A549 treated with CpdA at 1 μM for 4 hours (cell line): ENCODE results near the gene TERC. TPM values are rescaled to one million over a fixed set of nuclear protein-coding genes. Genes with fewer than 3 reads are reported as not detected.

Experiments used
- total RNA-seq: library from RNA; stranded (reverse); fragments of 200-300 nt; extraction: Qiagen RNA extraction; gene quantifications from 5 replicates; pipeline ENCODE4 v1.2.3, GENCODE V29; 2022; ENCODE audit warnings: low read depth

Gene TERC
- 0.16 TPM in 1 of 5 replicates, not detected in the others for total RNA-seq

GRCh38 chr3:169764882-169765612, at the start of gene TERC:
TERC (minus strand) TSS chr3:169765060.

GRCh38 chr3:169812332-169813235, 47.7 kb upstream of the TERC start, which contains the start of the genes LRRC34 and LRRIQ4:
LRRC34 (minus strand) TSS chr3:169812904; CDS start chr3:169812548, 356 bp downstream.
LRRIQ4 (plus strand) TSS chr3:169812870; CDS start chr3:169821922, 9,052 bp downstream.

GRCh38 chr3:169772897-169773816, 8.3 kb upstream of the TERC start, which contains the start of gene MYNN:
MYNN (plus strand) TSS chr3:169773396; CDS start chr3:169774296, 900 bp downstream.

GRCh38 chr3:169769287-169770181, 4.7 kb upstream of the TERC start, which contains the start of gene ACTRT3:
ACTRT3 (minus strand) TSS chr3:169769561; CDS start chr3:169769520, 41 bp downstream.

Other genes starting within 250 kb of the TERC start
- 0.01 to 0.05 TPM in 2 of 5 replicates, not detected in the others for gene MECOM, start 101.3 kb downstream of the TERC start, total RNA-seq
- 2.6 to 3.1 TPM (median 2.8 TPM) in 5 replicates for gene ACTRT3, start 4.5 kb upstream of the TERC start, total RNA-seq
- 8.7 to 11.4 TPM (median 9.6 TPM) in 5 replicates for gene MYNN, start 8.3 kb upstream of the TERC start, total RNA-seq
- not detected in 5 replicates for gene LRRIQ4, start 47.8 kb upstream of the TERC start, total RNA-seq
- gene LRRC34, start 47.8 kb upstream of the TERC start, total RNA-seq = not detected in 5 replicates
- gene LRRC31, start 104.9 kb upstream of the TERC start, total RNA-seq = 0.02 TPM in 1 of 5 replicates, not detected in the others
- not detected in 5 replicates for gene SAMD7, start 146.5 kb upstream of the TERC start, total RNA-seq
- 80.2 to 158 TPM (median 94.6 TPM) in 5 replicates for gene SEC62, start 201.7 kb upstream of the TERC start, total RNA-seq